ENCODE data around the gene SHMT1. TPM values are rescaled to one million over a fixed set of nuclear protein-coding genes. Genes with fewer than 3 reads are reported as not detected.

The SHMT1 gene
- total and polyA plus RNA-seq, 4 donors: 39.6 to 360 (median 325) TPM

GRCh38 chr17:18280249-18280648, 83.1 kb downstream of the SHMT1 start:
- H3K9ac ChIP-seq (ENCODE audit: low read depth in 1 of 2, low read length in 2 of 2): no peak overlapping the region
- no peak for DNase-seq (ENCODE audit: low spot score)
- H3K4me3 ChIP-seq (ENCODE audit: low read depth in 1 of 3, low read length in 3 of 3): no peak overlapping the region
- no peaks in the 10 kb centered on the region for H3K4me1 ChIP-seq (ENCODE audit: control insufficient read depth in 4 of 4, insufficient read depth in 4 of 4, low read length in 3 of 4)
- H3K27ac ChIP-seq (ENCODE audit: low read depth in 1 of 2, low read length in 2 of 2): no peak overlapping the region
- 98% methylated on average over 4 of the region's 4 CpGs for WGBS
- no peaks in the 10 kb centered on the region for H3K9me3 ChIP-seq (ENCODE audit: control insufficient read depth in 4 of 4, low read length in 3 of 4)
- TF ChIP-seq JUND (IDR thresholded peaks at IDR 0.05): no peak
- TF ChIP-seq ZBTB33 (IDR thresholded peaks at IDR 0.05): no peak
- no peak for TF ChIP-seq REST (IDR thresholded peaks at IDR 0.05)
- peaks cover 18 to 83% (median 52%) of the 10 kb centered on the region in 4 donors for H3K36me3 ChIP-seq (ENCODE audit: control insufficient read depth in 4 of 4, insufficient read depth in 3 of 4, low read depth in 1 of 4, low read length in 3 of 4)
- no peaks in the 10 kb centered on the region for H3K27me3 ChIP-seq (ENCODE audit: control insufficient read depth in 4 of 4, insufficient read depth in 4 of 4, low read length in 3 of 4)

- H3K9me3 ChIP-seq (ENCODE audit: control insufficient read depth in 4 of 4, low read length in 3 of 4): no peaks in the 10 kb centered on the region
- TF ChIP-seq SP1 (IDR thresholded peaks at IDR 0.05) (no peak), EGR1 (IDR thresholded peaks at IDR 0.05; ENCODE audit: low read depth in 2 of 2) (no peak), REST (IDR thresholded peaks at IDR 0.05) (no peak), NR2F2 (IDR thresholded peaks at IDR 0.05) (no peak), GABPA (IDR thresholded peaks at IDR 0.05 in 1 of 2, conservative IDR thresholded peaks at IDR 0.05 in 1 of 2) (no peak), CTCF (IDR thresholded peaks at IDR 0.05; ENCODE audit: low read depth, low read length, missing input control) (no peak), HNF4A (conservative IDR thresholded peaks at IDR 0.05) (no peak)
- 91% methylated on average over 3 of the region's 3 CpGs for WGBS
- no peaks in the 10 kb centered on the region for H3K4me1 ChIP-seq (ENCODE audit: control insufficient read depth in 4 of 4, insufficient read depth in 4 of 4, low read length in 3 of 4)
- no peaks in the 10 kb centered on the region for H3K27me3 ChIP-seq (ENCODE audit: control insufficient read depth in 4 of 4, insufficient read depth in 4 of 4, low read length in 3 of 4)
- H3K9ac ChIP-seq (ENCODE audit: low read depth in 1 of 2, low read length in 2 of 2): no peak overlapping the region
- peaks cover 21 to 78% (median 44%) of the 10 kb centered on the region in 4 donors for H3K36me3 ChIP-seq (ENCODE audit: control insufficient read depth in 4 of 4, insufficient read depth in 3 of 4, low read depth in 1 of 4, low read length in 3 of 4)
- no peak for DNase-seq (ENCODE audit: low spot score)
- no peak overlapping the region for H3K27ac ChIP-seq (ENCODE audit: low read depth in 1 of 2, low read length in 2 of 2)
- H3K4me3 ChIP-seq (ENCODE audit: low read depth in 1 of 3, low read length in 3 of 3): no peak overlapping the region
Measured at GRCh38 chr17:18278867-18279266, 84.5 kb downstream of the SHMT1 start.

Small RNA genes within 50 kb of the gene (small RNA-seq; reads per million reads assigned to genes)
- not detected for gene AL353997.5

Other genes starting within 250 kb of the SHMT1 start
- 10 to 100 TPM; 62.1 to 67.8 TPM for gene ALKBH5, start 179.7 kb downstream of the SHMT1 start, total RNA-seq
- 10 to 100 TPM; 30.5 to 30.6 TPM for gene ALKBH5, start 179.7 kb downstream of the SHMT1 start, polyA plus RNA-seq
- 10 to 100 TPM in 1 of 2 donors, 1 to 10 TPM in 1; 3.4 to 12.0 TPM for gene LLGL1, start 137.9 kb downstream of the SHMT1 start, total RNA-seq
- gene LLGL1, start 137.9 kb downstream of the SHMT1 start, polyA plus RNA-seq: 1 to 10 TPM in 1 of 2 donors, under 1 TPM in 1; 0.39 to 2.2 TPM
- 10 to 100 TPM; 73.4 to 90.9 TPM for gene FLII, start 104.8 kb downstream of the SHMT1 start, total RNA-seq
- 10 to 100 TPM; 49.3 to 79.3 TPM for gene FLII, start 104.8 kb downstream of the SHMT1 start, polyA plus RNA-seq
- 10 to 100 TPM in 1 of 2 donors, 1 to 10 TPM in 1; 7.4 to 11.1 TPM for gene MIEF2, start 102.9 kb downstream of the SHMT1 start, total RNA-seq
- 1 to 10 TPM; 4.1 to 5.8 TPM for gene MIEF2, start 102.9 kb downstream of the SHMT1 start, polyA plus RNA-seq
- 10 to 100 TPM; 18.3 to 37.5 TPM for gene TOP3A, start 48.6 kb downstream of the SHMT1 start, total RNA-seq
- gene TOP3A, start 48.6 kb downstream of the SHMT1 start, polyA plus RNA-seq: 10 to 100 TPM in 1 of 2 donors, 1 to 10 TPM in 1; 6.6 to 10.2 TPM
- 1 to 10 TPM; 9.0 to 9.7 TPM for gene SMCR8, start 48.3 kb downstream of the SHMT1 start, total RNA-seq
- gene SMCR8, start 48.3 kb downstream of the SHMT1 start, polyA plus RNA-seq: 1 to 10 TPM in 1 of 2 donors, under 1 TPM in 1; 0.76 to 3.2 TPM
- gene EVPLL, start 14.2 kb upstream of the SHMT1 start, total RNA-seq: 1 to 10 TPM in 1 of 2 donors, not detected in 1; 1.0 TPM
- 1 to 10 TPM in 1 of 2 donors, under 1 TPM in 1; 0.44 to 1.0 TPM for gene EVPLL, start 14.2 kb upstream of the SHMT1 start, polyA plus RNA-seq
- gene LGALS9C, start 113.2 kb upstream of the SHMT1 start, total RNA-seq: under 1 TPM in 1 of 2 donors, not detected in 1; 0.25 TPM
- under 1 TPM; 0.18 to 0.24 TPM for gene LGALS9C, start 113.2 kb upstream of the SHMT1 start, polyA plus RNA-seq

Data from liver (tissue), 10 donors.